Measurements from ENCODE around the gene KCTD17.

The KCTD17 gene

DNA sequence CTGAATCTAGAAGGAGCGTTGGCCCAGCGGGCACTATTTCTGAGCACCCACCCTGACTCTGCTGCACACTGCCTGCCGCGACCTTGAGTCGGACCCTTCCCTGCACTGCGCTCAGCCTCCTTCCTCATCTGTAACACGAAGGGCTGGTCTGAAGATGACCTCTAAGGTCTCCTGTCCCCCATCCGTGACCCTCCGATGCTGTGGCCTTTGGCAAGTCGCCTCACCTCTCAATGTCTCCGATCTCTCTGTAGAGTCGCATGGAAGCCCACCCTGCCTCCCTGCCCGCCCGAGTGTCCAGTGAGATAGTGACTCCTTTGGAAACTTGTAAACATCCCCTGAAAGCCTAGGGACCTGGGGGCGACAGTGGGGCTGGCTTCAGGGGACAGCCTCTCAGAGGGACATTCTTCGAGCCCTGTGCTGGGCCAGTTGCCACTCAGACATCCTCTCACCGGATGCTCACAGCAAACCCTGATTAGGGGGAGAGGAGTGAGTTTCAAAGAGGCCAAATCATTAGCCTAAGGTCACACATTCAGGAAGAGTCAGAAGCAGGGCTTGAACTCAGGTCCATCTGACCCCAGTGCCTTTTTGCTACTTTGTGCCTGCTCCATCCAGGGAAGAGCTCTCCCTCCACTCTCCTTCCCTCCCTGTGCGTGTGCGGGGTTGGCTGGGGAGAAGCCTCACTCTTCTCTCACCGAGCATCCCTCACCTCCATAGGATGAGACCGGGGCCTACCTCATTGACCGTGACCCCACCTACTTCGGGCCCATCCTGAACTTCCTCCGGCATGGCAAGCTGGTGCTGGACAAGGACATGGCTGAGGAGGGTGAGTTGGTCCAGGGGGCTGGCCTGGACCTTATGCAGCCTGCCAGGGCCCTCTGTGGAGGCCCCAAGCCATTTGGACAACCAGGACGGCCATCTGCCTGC lies 1.1 kb downstream of the KCTD17 start:
- no peaks in the 10 kb centered on the region for H3K27me3 ChIP-seq (ENCODE audit: insufficient read depth, low read length, poor library complexity, severe bottlenecking)
- no peak overlapping the region for H2AFZ ChIP-seq (ENCODE audit: low read length)
- H3K9me2 ChIP-seq (replicated peaks; ENCODE audit: low read depth, low read length): no peaks in the 10 kb centered on the region
- peaks cover 15% of the 10 kb centered on the region for H3K4me1 ChIP-seq (ENCODE audit: insufficient read depth, low read length, poor library complexity, severe bottlenecking)
- no peaks in the 10 kb centered on the region for H3F3A ChIP-seq (ENCODE audit: low read depth)
- H4K20me1 ChIP-seq (ENCODE audit: insufficient read depth, low read length, poor library complexity, severe bottlenecking): no peaks in the 10 kb centered on the region
- H3K36me3 ChIP-seq (ENCODE audit: insufficient read depth, low read length): no peaks in the 10 kb centered on the region
- no peaks in the 10 kb centered on the region for H3K9me3 ChIP-seq (ENCODE audit: insufficient read depth, low read depth, low read length)
- H3K4me2 ChIP-seq (ENCODE audit: low read depth, low read length, poor library complexity, severe bottlenecking): peak overlapping the region; percentile 87
- H3K9ac ChIP-seq (ENCODE audit: low read depth, low read length, poor library complexity, severe bottlenecking): peak overlapping the region; percentile 78
- H3K4me3 ChIP-seq (ENCODE audit: low read length, poor library complexity, severe bottlenecking): peak overlapping the region; percentile 97
- H3K79me2 ChIP-seq (ENCODE audit: insufficient read depth, low read length): no peaks in the 10 kb centered on the region
- TF ChIP-seq CTCF (conservative IDR thresholded peaks at IDR 0.05; ENCODE audit: low read length): no peak
- TF ChIP-seq EZH2phosphoT487 (IDR thresholded peaks at IDR 0.05; ENCODE audit: borderline replicate concordance): no peak

DNA sequence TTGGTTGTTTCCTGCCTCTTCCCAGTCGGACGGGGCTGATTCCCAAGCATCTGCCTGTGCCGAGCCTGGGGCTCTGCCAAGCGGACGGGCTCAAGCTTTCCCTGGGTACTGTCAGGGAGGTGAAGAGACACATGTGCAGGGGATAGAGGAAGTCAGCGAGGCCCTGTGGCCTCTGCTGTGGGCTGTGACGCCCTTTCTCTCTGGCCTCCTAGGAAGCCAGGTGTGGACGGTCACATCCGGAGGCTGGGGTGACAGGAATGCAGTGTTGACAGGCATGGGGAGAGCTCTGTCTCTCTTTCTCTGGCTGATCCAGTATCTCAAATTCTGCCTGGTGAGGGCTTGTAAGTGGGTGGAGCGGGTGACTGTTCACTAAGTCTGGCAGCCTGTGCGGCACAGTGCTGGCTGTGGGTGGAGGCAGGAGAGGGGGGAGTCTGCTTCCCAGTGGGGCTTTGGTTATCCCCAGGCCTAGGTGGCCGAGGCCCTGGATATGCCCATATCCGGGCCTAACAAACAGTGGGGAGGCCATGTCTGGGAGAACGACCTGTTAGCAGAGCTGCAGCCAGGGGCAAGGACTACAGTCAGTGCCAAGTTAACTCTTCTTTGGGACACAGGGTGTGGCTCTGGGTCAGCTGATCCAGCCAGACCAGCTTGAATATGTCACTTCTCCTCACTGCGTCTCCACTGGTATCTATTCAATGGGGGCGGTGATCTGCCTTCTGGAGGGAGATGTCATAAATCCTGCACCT lies 1.9 kb downstream of the KCTD17 start:
- no peak for TF ChIP-seq EZH2phosphoT487 (IDR thresholded peaks at IDR 0.05; ENCODE audit: borderline replicate concordance)
- Histone ChIP-seq H3K27me3 (ENCODE audit: insufficient read depth, low read length, poor library complexity, severe bottlenecking) (no peaks in the 10 kb centered on the region), H3F3A (ENCODE audit: low read depth) (no peaks in the 10 kb centered on the region), H3K9ac (ENCODE audit: low read depth, low read length, poor library complexity, severe bottlenecking) (no peak overlapping the region), H2AFZ (ENCODE audit: low read length) (no peak overlapping the region), H3K79me2 (ENCODE audit: insufficient read depth, low read length) (no peaks in the 10 kb centered on the region), H3K9me2 (replicated peaks; ENCODE audit: low read depth, low read length) (no peaks in the 10 kb centered on the region), H3K4me1 (ENCODE audit: insufficient read depth, low read length, poor library complexity, severe bottlenecking) (peaks cover 15% of the 10 kb centered on the region), H3K36me3 (ENCODE audit: insufficient read depth, low read length) (no peaks in the 10 kb centered on the region), H3K4me2 (ENCODE audit: low read depth, low read length, poor library complexity, severe bottlenecking) (peak overlapping the region; percentile 87), H3K4me3 (ENCODE audit: low read length, poor library complexity, severe bottlenecking) (no peak overlapping the region), H4K20me1 (ENCODE audit: insufficient read depth, low read length, poor library complexity, severe bottlenecking) (no peaks in the 10 kb centered on the region), H3K9me3 (ENCODE audit: insufficient read depth, low read depth, low read length) (no peaks in the 10 kb centered on the region)

GRCh38 chr22:37054056-37054395 lies 2.5 kb downstream of the KCTD17 start:
- Histone ChIP-seq H3F3A (ENCODE audit: low read depth) (no peaks in the 10 kb centered on the region), H3K9ac (ENCODE audit: low read depth, low read length, poor library complexity, severe bottlenecking) (no peak overlapping the region), H3K27me3 (ENCODE audit: insufficient read depth, low read length, poor library complexity, severe bottlenecking) (no peaks in the 10 kb centered on the region), H3K9me2 (replicated peaks; ENCODE audit: low read depth, low read length) (no peaks in the 10 kb centered on the region), H3K4me1 (ENCODE audit: insufficient read depth, low read length, poor library complexity, severe bottlenecking) (peaks cover 15% of the 10 kb centered on the region), H3K36me3 (ENCODE audit: insufficient read depth, low read length) (no peaks in the 10 kb centered on the region), H3K79me2 (ENCODE audit: insufficient read depth, low read length) (no peaks in the 10 kb centered on the region), H3K4me3 (ENCODE audit: low read length, poor library complexity, severe bottlenecking) (no peak overlapping the region), H3K4me2 (ENCODE audit: low read depth, low read length, poor library complexity, severe bottlenecking) (no peak overlapping the region), H3K9me3 (ENCODE audit: insufficient read depth, low read depth, low read length) (no peaks in the 10 kb centered on the region), H4K20me1 (ENCODE audit: insufficient read depth, low read length, poor library complexity, severe bottlenecking) (no peaks in the 10 kb centered on the region), H2AFZ (ENCODE audit: low read length) (no peak overlapping the region)
- TF ChIP-seq EZH2phosphoT487 (IDR thresholded peaks at IDR 0.05; ENCODE audit: borderline replicate concordance): no peak
- no peak for TF ChIP-seq CTCF (conservative IDR thresholded peaks at IDR 0.05; ENCODE audit: low read length)

Data from Loucy (cell line).